Activated naive CD4-positive, alpha-beta T cell treated with anti-CD3 and anti-CD28 coated beads, Interleukin-2, amount 10 ng/mL, durations not matched to agents 7 days and 5 days (primary cell): ENCODE measurements around the gene PER3.

Source experiments
- CTCF ChIA-PET: fragments of 350-600 bp; sonication (Branson Sonifier 250); formaldehyde crosslinking; loops from one replicate; lab custom pipeline; 2021; ENCODE audit warnings: antibody characterized with exemption; lab: Charles Lee
- DNase-seq: peaks from one replicate; pipeline ENCODE4 v3.0.0-alpha.2; 2020
- H3K27ac Mint-ChIP-seq: one replicate; pipeline ENCODE4 v1.8.0; 2021; ENCODE audit warnings: mild to moderate bottlenecking, moderate library complexity, mixed read lengths
- H3K27me3 Mint-ChIP-seq: one replicate; pipeline ENCODE4 v1.8.0; 2021; ENCODE audit warnings: mild to moderate bottlenecking, mixed read lengths
- H3K36me3 Mint-ChIP-seq: one replicate; pipeline ENCODE4 v1.8.0; 2021; ENCODE audit warnings: mixed read lengths
- H3K4me1 Mint-ChIP-seq: one replicate; pipeline ENCODE4 v1.8.0; 2021; ENCODE audit warnings: mixed read lengths
- H3K4me3 Mint-ChIP-seq: one replicate; pipeline ENCODE4 v1.8.0; 2021; ENCODE audit warnings: mild to moderate bottlenecking, moderate library complexity, mixed read lengths
- H3K9me3 Mint-ChIP-seq: one replicate; pipeline ENCODE4 v1.8.0; 2021; ENCODE audit warnings: mixed read lengths

The PER3 gene

DNA sequence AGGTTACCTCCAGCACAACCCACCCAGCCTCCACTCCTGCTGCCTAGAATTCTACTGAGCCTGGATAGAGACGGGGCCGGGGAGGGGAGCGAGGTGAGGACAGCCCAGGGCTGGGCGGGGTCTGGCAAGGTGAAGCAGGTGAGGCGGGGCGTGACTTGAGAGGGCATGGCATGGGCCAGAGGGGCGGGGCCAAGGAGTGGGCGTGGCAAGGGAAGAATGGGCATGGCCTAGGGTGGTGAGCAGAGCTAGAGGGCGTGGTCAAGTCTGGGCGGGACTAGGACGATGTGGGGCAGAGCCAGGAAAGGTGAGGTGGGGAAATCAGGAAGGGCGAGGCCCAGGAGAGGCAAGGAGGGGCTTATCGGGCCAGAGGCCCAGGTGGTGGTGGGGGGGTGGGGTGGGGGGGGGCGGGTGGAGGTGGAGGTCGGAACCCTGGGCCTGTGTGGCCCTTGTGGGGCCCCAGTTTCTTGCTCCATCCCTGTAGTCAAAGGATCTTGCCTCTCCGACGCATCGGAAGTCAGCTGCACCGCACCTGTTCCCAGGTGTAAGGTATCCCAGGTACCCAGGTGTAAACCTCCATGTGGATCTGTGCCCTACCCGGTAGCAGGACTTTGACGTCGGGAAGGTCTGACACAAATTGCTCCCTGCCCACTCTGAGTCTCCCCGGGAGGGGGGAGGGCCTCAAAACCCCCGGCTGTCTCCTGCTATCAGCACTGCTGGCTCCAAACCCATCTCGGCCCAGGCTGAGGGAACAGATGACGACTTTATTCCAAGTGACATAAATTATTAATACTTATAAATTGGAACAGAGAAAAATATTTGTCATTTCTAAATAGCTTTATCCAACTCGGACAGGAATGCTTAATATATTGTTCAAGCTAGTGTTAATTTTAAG, 101.7 kb downstream of the PER3 start:
- H3K27me3 Mint-ChIP-seq = peaks cover 51% of the 10 kb centered on the region
- no peak overlapping the region for H3K4me3 Mint-ChIP-seq
- no peaks in the 10 kb centered on the region for H3K9me3 Mint-ChIP-seq
- H3K4me1 Mint-ChIP-seq = no peaks in the 10 kb centered on the region
- H3K27ac Mint-ChIP-seq = no peak overlapping the region
- CTCF ChIA-PET = no interaction called here
- H3K36me3 Mint-ChIP-seq = no peaks in the 10 kb centered on the region
- peak; percentile 27 for DNase-seq

DNA sequence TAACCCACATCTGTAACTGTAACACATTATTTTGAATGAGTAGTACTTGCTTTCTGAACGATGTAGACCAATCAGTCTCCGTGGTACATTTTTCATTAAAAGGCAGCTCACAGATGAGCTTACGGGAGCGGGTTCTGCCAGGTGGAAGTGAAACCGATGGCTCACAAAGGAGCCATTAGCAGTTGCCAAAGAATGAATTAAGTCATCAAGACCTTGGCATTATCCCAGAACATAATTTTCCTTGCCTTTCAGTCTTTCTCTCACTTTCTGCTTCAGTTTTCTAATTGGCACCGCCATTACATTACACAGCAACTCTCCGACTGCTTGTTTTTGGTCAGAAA, 102.3 kb downstream of the PER3 start:
- no peak for DNase-seq
- H3K4me1 Mint-ChIP-seq = no peaks in the 10 kb centered on the region
- no peak overlapping the region for H3K4me3 Mint-ChIP-seq
- peaks cover 54% of the 10 kb centered on the region for H3K27me3 Mint-ChIP-seq
- no peaks in the 10 kb centered on the region for H3K36me3 Mint-ChIP-seq
- no peaks in the 10 kb centered on the region for H3K9me3 Mint-ChIP-seq
- CTCF ChIA-PET = no interaction called here
- H3K27ac Mint-ChIP-seq = no peak overlapping the region

DNA sequence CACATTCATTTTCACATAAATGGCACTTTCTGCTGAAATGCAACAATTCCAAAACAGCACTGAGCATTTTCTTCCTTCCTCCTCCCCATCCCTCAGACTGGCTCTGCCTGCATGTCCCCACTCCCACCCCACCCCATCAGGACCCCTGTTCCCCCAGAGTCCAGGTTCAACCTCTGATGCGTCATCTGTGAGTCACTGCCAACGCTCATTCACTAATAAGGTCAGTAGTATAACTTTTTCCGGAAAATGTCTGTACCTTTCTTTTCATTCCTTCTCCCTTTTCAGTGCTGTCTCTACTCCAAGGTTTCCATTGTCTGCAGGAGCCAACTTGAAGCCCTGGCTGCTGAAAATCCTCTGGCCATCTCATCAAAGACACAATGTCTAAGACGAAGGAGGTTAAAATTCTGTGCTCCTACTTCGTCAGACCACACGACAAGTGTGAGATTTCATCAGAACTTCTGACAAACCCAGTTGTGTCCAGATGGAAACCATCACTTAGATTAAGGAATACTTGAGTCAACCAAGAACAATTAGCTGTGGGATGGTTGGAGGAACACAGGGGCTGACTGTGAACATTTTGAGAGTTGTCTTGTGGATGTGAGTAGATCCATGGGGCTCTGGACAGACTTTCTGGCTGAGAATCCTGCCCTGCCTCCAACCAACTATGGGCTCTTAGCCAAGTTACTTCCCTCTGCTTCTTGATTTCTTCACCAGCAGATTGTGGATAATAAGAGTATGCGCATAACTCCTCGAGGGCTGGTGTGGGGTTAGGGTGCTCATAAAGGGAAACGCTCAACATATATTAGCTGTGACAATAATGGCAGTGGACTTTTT, 104.4 kb downstream of the PER3 start:
- DNase-seq = no peak
- Mint-ChIP-seq H3K9me3 (no peaks in the 10 kb centered on the region), H3K27ac (no peak overlapping the region), H3K36me3 (no peaks in the 10 kb centered on the region), H3K4me1 (no peaks in the 10 kb centered on the region), H3K4me3 (no peak overlapping the region), H3K27me3 (peaks cover 61% of the 10 kb centered on the region)
- CTCF ChIA-PET = no interaction called here

DNA sequence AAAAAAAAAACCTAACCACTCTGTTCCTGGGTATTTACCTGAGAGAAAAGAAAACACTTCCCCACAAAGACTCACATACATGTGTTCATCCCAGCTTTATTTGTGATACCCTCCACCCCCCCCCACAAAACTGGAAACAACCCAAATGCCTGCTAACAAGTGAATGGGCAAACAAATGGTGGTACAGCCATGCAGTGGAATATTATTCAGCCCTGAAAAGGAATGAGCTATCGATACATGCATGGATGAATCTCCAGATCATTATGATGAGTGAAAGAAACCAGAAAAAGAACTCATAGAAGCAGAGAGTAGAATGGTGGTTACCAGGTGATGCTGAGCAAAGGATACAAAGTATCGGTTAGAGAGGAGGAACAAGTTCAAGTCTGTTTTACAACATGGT, 106.8 kb downstream of the PER3 start:
- Mint-ChIP-seq H3K36me3 (no peaks in the 10 kb centered on the region), H3K4me3 (no peak overlapping the region), H3K4me1 (no peaks in the 10 kb centered on the region), H3K9me3 (no peaks in the 10 kb centered on the region), H3K27me3 (peaks cover 41% of the 10 kb centered on the region), H3K27ac (no peak overlapping the region)
- CTCF ChIA-PET = no interaction called here
- DNase-seq = no peak

DNA sequence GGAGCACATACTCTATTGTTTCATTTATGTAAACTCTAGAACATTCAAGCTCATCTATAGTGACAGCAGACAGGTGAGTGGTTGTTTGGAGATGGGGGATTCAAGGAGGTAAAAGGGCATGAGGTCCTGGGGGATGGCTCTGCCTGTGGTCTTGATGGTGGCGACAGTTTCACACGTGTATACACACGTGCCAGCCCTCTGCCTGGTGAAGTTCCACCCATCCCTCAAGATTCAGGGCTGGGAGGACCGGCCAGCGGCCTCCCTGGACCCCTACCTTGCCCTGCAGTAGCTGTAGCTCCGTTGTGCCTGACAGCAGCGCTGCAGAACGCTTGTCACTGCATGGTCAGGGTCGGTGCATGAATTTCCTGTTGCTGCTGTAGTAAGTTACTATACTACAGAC, 107.7 kb downstream of the PER3 start:
- CTCF ChIA-PET = no interaction called here
- Mint-ChIP-seq H3K36me3 (no peaks in the 10 kb centered on the region), H3K9me3 (no peaks in the 10 kb centered on the region), H3K4me1 (no peaks in the 10 kb centered on the region), H3K4me3 (no peak overlapping the region), H3K27me3 (peaks cover 35% of the 10 kb centered on the region), H3K27ac (no peak overlapping the region)
- no peak for DNase-seq

DNA sequence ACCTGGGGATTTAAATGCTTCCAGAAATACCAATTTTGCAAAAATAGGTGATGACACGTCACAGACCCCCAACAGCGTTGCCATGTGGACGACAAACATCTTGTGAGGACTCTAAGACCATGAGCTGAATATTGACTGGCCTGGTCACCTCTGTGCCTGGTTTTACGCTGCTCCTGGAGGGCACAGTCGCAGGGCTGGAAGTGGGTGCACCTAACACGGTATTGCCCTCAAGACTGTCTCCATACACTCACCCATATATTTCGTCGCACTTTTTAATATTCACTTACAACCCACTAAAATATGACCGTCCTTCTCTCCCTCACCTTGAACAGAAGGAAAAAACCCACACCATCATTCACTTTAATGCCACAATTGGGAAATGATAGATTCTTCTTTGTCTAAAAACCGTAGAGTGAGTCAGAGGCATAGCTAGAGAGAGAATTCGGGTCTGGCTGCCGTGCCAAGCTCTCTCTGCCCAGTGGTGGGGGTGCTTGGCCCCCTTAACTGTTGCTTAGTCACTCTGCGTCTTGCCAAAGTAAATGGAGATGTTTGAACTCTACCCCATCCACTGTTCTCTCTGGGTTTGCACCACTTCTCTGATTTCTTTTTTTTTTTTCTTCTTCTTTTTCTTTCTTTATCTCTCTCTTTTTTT, 109.6 kb downstream of the PER3 start:
- CTCF ChIA-PET = interaction anchor here (1.0 kb wide), 1 partner anchor 7 kb away, joined by 3 read pairs; no protein-coding TSS in a partner anchor
- Mint-ChIP-seq H3K4me3 (no peak overlapping the region), H3K27ac (no peak overlapping the region)

More for the DNA sequence above, 109.6 kb downstream of the PER3 start:
- Mint-ChIP-seq H3K4me1 (no peaks in the 10 kb centered on the region), H3K27me3 (peaks cover 25% of the 10 kb centered on the region), H3K9me3 (no peaks in the 10 kb centered on the region), H3K36me3 (no peaks in the 10 kb centered on the region)
- no peak for DNase-seq
